Measurements from ENCODE around the gene ZNF205. TPM values are rescaled to one million over a fixed set of nuclear protein-coding genes. Genes with fewer than 3 reads are reported as not detected.

The ZNF205 gene
- polyA plus RNA-seq, 1 experiment: 3.6 TPM

DNA sequence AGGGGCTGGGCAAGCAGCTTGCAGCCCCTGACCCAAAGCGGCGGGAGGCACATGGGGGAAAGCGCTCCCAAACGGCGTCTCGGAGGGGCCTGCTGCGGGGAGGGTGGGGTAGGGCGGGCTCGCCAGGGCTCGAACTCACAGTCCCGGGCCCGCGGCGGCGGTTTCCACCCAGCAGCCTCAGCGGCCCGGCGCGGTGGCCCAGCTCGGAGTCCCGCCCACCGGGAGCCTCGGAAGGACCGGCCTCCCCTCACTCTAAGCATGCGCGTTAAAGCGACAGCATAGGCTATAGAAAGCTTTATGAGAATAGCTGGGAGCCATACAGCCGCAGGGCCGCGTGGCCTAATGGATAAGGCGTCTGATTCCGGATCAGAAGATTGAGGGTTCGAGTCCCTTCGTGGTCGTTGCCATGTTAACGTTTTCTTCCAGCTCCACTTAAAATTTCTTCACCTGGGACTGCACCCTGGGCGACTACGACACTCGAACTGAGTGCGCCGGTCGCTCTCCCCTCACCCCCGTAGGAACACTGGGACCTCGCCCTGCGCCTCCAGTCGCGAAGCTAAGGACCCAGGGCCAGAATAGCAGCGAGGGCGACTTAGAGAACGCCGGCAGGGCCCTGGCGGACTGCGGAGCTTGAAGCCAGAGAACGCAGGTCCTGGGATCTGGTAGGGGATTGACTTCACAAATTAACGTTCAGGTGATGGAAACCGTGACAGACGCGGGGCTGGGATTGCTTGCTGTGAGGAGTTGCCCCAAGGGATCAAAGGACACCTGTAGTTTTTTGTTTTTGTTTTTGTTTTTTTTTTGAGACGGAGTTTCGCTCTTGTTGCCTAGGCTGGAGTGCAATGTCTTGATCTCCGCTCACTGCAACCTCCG, 38.2 kb downstream of the ZNF205 start:
- POLR2A ChIA-PET: interaction anchor here (1.0 to 4.1 kb wide), 7 partner anchors 8 to 127 kb away, joined by 3 to 27 read pairs (median 4); partner anchors contain the start of genes HCFC1R1, THOC6 and ZNF213
- TF ChIP-seq, protein P1, sequence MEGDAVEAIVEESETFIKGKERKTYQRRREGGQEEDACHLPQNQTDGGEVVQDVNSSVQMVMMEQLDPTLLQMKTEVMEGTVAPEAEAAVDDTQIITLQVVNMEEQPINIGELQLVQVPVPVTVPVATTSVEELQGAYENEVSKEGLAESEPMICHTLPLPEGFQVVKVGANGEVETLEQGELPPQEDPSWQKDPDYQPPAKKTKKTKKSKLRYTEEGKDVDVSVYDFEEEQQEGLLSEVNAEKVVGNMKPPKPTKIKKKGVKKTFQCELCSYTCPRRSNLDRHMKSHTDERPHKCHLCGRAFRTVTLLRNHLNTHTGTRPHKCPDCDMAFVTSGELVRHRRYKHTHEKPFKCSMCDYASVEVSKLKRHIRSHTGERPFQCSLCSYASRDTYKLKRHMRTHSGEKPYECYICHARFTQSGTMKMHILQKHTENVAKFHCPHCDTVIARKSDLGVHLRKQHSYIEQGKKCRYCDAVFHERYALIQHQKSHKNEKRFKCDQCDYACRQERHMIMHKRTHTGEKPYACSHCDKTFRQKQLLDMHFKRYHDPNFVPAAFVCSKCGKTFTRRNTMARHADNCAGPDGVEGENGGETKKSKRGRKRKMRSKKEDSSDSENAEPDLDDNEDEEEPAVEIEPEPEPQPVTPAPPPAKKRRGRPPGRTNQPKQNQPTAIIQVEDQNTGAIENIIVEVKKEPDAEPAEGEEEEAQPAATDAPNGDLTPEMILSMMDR (IDR thresholded peaks at IDR 0.05; ENCODE audit: low read depth, low read length): no peak

DNA sequence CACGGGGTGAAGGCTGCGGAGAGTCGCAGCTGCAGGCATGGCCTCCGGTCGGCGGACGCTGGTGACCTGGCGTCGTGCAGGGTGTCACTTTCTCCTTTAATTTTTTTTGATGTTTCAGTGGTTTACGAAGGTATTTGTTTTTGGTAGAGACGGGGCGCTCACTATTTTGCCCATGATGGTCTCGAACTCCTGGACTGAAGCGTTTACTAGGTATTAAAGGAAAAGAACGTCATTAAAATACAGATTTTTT, 39.6 kb downstream of the ZNF205 start:
- CTCF ChIA-PET: no interaction called here
- no peaks in the 10 kb centered on the region for H3K27me3 ChIP-seq (ENCODE audit: control insufficient read depth, insufficient read depth, low read length)
- peak overlapping the region; percentile 65 for H3K4me3 ChIP-seq (ENCODE audit: low read depth, low read length)
- H3K9me3 ChIP-seq (ENCODE audit: control insufficient read depth, insufficient read depth, low read length): no peaks in the 10 kb centered on the region
- TF ChIP-seq, protein P1 (IDR thresholded peaks at IDR 0.05; ENCODE audit: low read depth, low read length): no peak
- POLR2A ChIA-PET: no interaction called here
- no peak for DNase-seq (ENCODE audit: low read depth, low spot score)
- peak overlapping the region; percentile 47 for H3K27ac ChIP-seq (ENCODE audit: low read depth, low read length)

More for the DNA sequence above, 38.2 kb downstream of the ZNF205 start:
- CTCF ChIA-PET: interaction anchor here (0.7 to 1.6 kb wide), 6 partner anchors 19 to 540 kb away, joined by 3 to 5 read pairs (median 4); no protein-coding TSS in a partner anchor
- peak overlapping the region; percentile 81 for H3K4me3 ChIP-seq (ENCODE audit: low read depth, low read length)
- DNase-seq (ENCODE audit: low read depth, low spot score): peak; percentile 90
- H3K9me3 ChIP-seq (ENCODE audit: control insufficient read depth, insufficient read depth, low read length): no peaks in the 10 kb centered on the region
- peak overlapping the region; percentile 84 for H3K27ac ChIP-seq (ENCODE audit: low read depth, low read length)
- no peaks in the 10 kb centered on the region for H3K27me3 ChIP-seq (ENCODE audit: control insufficient read depth, insufficient read depth, low read length)

- DNase-seq (ENCODE audit: low read depth, low spot score): peak; percentile 78
- H3K27ac ChIP-seq (ENCODE audit: low read depth, low read length): peak overlapping the region; percentile 47
- H3K4me3 ChIP-seq (ENCODE audit: low read depth, low read length): peak overlapping the region; percentile 65
- H3K9me3 ChIP-seq (ENCODE audit: control insufficient read depth, insufficient read depth, low read length): no peaks in the 10 kb centered on the region
- TF ChIP-seq, protein P1 (IDR thresholded peaks at IDR 0.05; ENCODE audit: low read depth, low read length): peak; percentile 45
- ChIA-PET CTCF (interaction anchor here (0.6 to 1.0 kb wide), 3 partner anchors 19 to 46 kb away, joined by 3 read pairs; no protein-coding TSS in a partner anchor), POLR2A (no interaction called here)
- H3K27me3 ChIP-seq (ENCODE audit: control insufficient read depth, insufficient read depth, low read length): no peaks in the 10 kb centered on the region
These were observed 40.0 kb downstream of the ZNF205 start for GRCh38 chr16:3152277-3152990.

- no peak overlapping the region for H3K4me3 ChIP-seq (ENCODE audit: low read depth, low read length)
- H3K27me3 ChIP-seq (ENCODE audit: control insufficient read depth, insufficient read depth, low read length): no peaks in the 10 kb centered on the region
- no peak overlapping the region for H3K27ac ChIP-seq (ENCODE audit: low read depth, low read length)
- TF ChIP-seq, protein P1 (IDR thresholded peaks at IDR 0.05; ENCODE audit: low read depth, low read length): no peak
- no peak for DNase-seq (ENCODE audit: low read depth, low spot score)
- no peaks in the 10 kb centered on the region; the same call in 1 of the 2 replicates for H3K9me3 ChIP-seq (ENCODE audit: control insufficient read depth, insufficient read depth, low read length)
- POLR2A ChIA-PET: no interaction called here
- CTCF ChIA-PET: interaction anchor here (0.6 to 1.0 kb wide), 3 partner anchors 18 to 46 kb away, joined by 3 read pairs; no protein-coding TSS in a partner anchor
These were observed 40.6 kb downstream of the ZNF205 start for GRCh38 chr16:3152991-3153368.

DNA sequence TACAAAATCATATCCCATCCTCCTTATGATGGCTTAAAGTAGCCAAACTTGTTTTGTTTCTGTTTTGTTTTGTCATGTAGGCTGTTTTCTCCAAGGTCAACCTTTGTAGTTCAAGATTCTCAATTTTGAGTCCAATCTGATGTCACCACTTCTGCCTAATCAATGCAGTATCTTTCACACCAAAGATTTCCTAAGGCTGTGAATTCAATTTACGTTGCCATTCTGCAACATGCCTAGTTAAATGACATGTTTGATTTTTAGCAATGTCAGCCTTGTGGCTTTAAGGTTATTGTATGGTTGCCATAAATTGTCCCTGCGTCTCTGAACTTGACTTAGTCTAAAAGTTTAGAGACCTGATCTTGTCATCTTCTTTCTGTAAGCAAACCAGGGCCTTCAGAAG, 42.8 kb downstream of the ZNF205 start:
- ChIA-PET CTCF (no interaction called here), POLR2A (no interaction called here)
- no peaks in the 10 kb centered on the region; the same call in 1 of the 2 replicates for H3K9me3 ChIP-seq (ENCODE audit: control insufficient read depth, insufficient read depth, low read length)
- TF ChIP-seq, protein P1 (IDR thresholded peaks at IDR 0.05; ENCODE audit: low read depth, low read length): no peak
- H3K27ac ChIP-seq (ENCODE audit: low read depth, low read length): no peak overlapping the region
- no peaks in the 10 kb centered on the region for H3K27me3 ChIP-seq (ENCODE audit: control insufficient read depth, insufficient read depth, low read length)
- no peak for DNase-seq (ENCODE audit: low read depth, low spot score)
- no peak overlapping the region for H3K4me3 ChIP-seq (ENCODE audit: low read depth, low read length)

Measured in AG04450 (cell line).